ENCODE data around the gene CPXM1.
"Not testable (repeated sequence)": the region's sequence is repeated elsewhere in the genome, so short reads cannot be mapped to it uniquely, and the experiment has no call there.

The CPXM1 gene

DNA sequence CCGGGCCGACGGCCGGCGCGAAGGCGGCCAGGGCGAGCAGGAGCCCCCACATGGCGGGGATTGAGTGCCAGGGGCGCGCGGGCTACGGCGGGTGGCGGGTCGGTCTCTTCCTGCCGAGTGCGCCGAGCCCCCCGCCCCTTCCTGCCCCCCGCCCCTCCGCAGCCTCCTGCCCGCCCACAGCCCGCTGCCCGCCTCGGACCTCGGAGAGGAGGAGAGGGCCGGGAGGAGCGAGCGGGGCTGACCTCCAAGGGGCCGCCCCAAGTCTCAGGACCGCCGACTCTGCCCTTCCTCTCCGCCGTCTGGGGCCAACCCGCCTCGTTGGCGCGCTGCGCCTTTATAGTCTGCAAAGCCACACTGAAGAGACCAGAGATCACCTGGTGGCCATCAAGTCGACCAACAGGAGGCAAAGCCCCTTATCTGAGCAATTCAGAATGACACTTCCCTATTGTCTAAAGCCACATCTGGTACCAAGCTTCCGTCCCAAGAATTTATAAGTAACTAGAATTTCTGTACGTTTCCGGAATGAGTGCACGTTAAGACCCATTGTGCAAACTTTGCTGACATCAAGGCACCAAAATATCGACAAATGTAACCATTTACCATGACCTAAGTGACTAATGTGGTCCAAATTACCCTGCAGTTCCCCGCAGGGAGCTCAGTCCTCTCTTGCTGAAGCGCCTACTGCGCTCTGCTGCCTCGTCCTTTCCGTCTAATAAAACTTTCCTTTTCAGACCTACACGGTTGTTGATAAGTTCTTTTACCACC is at the start of gene CPXM1:
TSS of gene CPXM1 (minus strand) at position 107 of the 765 bp plus-strand sequence. CDS start at position 52, 55 bp downstream.
- DNase-seq (ENCODE audit: low read depth in 2 of 2), result no peak

DNA sequence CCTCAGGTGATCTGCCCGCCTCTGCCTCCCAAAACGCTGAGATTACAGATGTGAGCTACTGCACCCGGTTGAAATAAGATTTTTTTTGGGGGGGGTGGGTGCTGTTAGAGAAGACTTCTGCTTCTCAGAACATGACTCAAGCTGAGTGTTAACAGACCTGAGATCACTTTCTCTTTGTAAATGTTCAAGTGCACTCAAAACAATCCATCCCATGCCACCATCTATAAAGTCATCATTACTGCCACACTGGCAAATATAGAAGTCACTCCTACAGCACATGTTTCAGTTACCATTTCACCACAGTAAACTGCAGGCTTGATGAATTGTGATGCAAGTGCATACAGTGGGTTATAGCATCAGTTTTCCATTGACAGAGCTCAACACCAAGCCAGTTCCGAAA is 49.1 kb upstream of the CPXM1 start:
- no peak for DNase-seq (ENCODE audit: low read depth in 2 of 2)

DNA sequence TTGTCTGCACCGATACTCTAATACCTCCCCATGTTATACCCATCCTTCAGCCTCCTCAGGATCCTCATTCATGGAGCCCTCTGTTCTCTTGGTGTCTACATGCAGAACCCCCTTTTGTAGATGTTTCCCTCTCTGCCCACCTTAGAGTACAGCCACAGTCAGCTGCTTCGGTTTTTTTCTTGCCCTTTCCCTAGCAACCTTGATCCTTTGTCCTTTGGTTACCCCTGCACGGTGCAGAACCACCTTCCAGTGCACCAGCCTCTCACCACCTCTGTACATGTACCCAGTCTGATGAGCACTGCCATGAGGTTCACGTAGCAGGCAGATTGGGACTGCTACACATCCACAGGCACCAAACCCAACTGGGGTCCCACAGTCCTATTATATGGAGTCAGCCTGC is 47.4 kb upstream of the CPXM1 start:
- DNase-seq (ENCODE audit: low read depth in 2 of 2), result no peak

GRCh38 chr20:2846698-2847097 is 46.3 kb upstream of the CPXM1 start:
- no peak for DNase-seq (ENCODE audit: low read depth in 2 of 2)

DNA sequence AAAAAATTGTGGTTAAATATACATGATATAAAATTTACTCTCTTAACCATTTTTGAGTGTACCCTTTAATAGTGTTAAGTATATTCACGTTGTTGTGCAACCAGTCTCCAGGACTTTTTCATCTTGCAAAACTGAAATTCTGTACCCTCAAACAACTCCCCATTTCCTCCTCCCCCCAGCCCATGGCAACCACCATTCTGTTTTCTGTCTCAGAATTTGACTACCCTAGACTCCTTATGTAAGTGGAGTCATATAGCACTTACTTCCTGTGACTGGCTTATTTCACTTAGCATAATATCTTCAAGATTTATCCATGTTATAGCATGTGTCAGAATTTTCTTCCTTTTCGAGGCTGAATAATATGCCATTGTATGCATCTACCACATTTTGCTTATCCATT is 45.2 kb upstream of the CPXM1 start:
- no peak for DNase-seq (ENCODE audit: low read depth in 2 of 2)

GRCh38 chr20:2840967-2841531 is 40.6 kb upstream of the CPXM1 start:
- peak in 1 of 2 donors; percentile 18 for DNase-seq (ENCODE audit: low read depth in 2 of 2)

DNA sequence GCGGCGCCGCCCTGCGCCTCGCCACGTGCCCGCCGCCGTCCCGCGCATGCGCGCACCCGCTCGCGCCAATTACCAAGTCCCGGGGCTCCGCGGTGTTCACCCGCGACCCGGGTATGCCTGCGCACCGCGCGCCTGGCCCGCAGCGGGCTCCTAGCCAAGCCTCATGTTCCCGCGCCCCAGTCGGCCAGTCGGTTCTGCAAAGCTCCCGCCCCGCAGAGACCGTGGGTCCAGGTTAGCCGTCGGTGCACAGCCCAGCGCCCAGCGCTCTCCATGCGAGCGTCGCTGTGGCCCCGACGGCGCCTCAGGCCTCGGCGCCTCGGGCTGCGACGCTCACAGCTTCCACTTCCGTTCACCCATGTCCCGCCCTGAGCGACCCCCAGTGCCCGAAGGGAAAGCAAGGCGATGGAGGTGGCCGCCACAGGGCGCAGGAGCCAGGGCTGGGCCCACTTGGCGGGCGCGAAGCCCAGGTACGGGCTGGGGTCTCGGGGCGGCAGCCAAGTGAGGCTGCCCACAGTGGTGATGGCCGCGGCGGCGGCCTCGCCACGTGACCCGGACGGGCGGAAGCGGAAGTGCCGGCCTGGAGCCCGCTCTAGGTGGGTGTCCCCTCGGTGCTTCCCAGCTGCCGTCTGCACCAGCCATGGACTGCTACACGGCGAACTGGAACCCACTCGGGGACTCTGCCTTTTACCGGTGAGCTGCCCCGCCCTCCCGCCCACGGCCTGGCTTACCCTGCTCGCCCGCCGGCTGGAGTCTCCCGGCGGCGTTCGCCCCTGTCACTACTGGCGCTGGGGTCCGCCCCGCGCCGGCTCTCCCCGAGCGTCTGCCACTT is 39.9 kb upstream of the CPXM1 start, which contains the start of the genes PCED1A and VPS16:
TSS of gene PCED1A (minus strand) at position 518 of the 829 bp plus-strand sequence. CDS start 743 bp downstream, outside the sequence.
TSS of gene VPS16 (plus strand) at position 608 of the 829 bp plus-strand sequence. CDS start at position 638, 30 bp downstream.
- DNase-seq (ENCODE audit: low read depth in 2 of 2), result peak; percentile 81 to 87

GRCh38 chr20:2839732-2840137 is 39.3 kb upstream of the CPXM1 start:
- DNase-seq (ENCODE audit: low read depth in 2 of 2), result no peak

DNA sequence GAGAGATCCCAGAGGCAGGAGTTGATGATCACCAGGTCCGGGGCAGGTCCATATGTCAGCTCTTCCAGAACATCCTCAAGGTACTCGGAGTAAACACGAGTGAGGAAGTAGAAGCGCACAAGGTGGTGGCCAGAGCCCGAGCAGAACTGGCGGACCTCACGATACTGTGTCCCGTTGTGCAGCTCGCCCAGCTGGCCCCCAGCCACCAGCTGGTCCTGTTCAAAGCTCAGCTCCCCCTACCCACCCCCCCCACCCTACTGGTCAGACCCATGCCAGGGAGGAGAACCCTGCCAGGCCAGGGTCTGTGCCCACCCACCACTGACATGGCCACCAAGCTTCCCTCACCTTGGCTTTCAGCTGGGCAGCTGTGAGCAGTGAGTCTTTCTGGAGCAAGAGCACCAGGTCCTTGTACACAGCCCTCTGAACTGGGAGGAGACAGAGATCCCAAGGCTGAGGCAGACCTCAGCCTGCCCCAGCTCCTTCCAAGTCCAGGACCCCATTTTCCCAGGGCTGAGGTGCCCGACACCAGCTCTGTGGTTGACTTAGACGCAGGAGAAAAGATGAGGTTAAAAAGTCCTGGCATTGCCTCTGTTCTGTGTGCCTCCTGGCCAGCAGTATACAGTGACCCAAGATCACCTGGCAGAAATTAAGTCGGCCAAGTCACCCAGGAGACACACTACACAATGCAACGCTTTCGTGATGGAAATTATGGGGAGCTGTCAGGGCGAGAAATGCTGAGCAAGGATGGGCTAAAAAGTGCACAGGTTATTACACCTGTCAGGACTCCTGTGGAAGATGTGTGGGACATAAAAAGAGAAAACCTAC is 38.6 kb upstream of the CPXM1 start:
- DNase-seq (ENCODE audit: low read depth in 2 of 2), result no peak

DNA sequence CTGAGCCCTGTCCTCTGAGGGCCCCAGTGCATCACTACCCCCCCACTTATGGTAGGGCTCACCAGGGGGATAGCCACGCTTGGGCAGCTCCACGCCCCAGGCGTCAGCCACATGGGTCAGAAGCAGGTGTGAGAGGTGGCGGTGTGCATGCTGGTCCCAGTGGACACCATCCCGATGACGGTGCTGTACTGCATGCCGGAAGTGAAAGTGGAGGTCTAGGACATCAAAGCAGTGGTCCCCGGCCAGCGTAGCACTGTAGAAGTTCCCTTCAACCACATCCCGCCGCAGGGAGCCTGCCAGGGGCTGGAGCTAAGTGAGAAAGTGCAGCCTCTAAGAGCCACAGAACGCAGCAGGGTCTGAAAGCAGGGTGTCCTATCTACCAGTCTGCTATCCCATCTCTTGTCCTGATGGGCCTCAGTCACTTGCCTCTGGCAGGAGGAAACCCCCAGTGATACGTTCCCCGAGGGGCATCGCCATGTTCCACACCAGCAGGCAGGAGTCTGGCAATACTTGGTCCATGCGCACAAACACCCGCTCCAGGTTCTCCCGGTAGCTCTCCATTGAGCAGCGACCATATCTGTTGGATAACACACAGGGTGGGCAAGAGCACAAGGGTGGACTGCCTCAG is 37.9 kb upstream of the CPXM1 start:
- no peak for DNase-seq (ENCODE audit: low read depth in 2 of 2)

- no peak for DNase-seq (ENCODE audit: low read depth in 2 of 2)
Observed at GRCh38 chr20:2837221-2837960, 37.0 kb upstream of the CPXM1 start.

DNA sequence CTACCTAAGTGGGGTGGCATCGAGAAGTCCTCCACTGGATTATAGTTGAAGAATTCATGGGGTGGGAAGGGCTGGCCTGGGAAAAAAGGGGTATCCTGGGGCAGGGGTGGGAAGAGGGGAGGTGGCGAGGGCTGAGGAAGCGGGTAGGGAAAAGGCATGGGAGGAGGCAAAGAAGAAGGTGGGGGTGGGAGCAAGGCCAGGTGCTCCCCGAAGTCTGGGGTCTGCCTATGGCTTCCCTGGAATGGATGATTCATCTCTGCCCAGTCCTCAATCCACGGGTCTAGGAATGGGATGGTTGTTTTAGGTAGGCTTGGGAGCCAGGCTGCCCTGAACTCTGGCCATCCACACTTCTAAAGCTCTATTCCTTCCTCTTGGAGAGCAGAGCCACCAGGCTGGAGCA is 35.6 kb upstream of the CPXM1 start:
- no peak for DNase-seq (ENCODE audit: low read depth in 2 of 2)

DNA sequence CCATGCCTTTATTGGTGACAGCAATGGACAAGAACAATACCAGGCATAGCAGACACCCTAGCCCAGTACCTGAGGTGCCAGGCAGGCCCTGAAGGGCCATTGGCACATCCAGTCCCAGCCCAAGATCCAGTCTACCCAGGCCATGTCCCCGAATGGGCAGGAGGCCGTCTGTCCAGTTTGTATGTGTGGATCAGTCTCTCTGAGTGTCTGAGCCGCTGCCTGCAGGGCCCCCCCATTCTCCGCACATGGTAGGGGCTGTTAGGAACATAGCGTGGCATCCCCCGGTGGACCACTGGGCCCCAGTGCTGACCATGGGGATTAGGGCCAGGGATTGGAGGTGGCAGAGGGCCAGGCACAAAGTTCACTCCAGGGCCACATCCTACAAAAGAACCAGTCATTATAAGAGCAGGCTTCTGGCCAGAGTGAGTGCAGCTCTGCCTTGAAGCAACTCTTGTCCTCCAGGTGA is 34.9 kb upstream of the CPXM1 start:
- DNase-seq (ENCODE audit: low read depth in 2 of 2), result no peak

DNA sequence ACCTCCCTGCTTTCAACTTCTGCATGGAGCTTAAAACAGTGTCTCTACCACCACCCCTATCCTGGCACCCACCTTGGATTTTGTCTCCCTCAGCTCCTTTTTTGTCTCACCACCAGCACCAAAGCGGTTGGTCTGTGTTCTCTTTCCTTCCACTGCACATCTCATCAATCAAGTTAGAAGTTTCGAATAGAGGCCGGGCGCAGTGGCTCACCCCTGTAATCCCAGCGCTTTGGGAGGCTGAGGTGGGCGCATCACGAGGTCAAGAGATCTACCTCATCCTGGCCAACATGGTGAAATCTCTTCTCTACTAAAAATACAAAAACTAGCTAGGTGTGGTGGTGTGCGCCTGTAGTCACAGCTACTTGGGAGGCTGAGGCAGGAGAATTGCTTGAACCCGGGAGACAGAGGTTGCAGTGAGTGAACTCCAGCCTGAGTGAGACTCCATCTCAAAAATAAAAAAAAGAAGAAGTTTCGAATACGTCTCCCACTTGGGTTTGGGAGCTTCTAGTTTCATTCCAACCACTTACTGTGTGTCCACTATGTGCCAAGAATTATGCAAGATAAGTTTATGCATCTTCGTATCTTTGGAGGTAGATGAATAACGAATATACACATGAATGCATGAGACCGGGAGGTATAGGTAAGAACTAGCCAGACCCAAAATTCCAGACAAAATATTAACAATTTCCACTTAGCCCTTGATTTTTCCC is 34.1 kb upstream of the CPXM1 start:
- no peak for DNase-seq (ENCODE audit: low read depth in 2 of 2)

GRCh38 chr20:2833761-2834160 is 33.3 kb upstream of the CPXM1 start:
- no peak for DNase-seq (ENCODE audit: low read depth in 2 of 2)

GRCh38 chr20:2831206-2831605 is 30.8 kb upstream of the CPXM1 start:
- not testable (repeated sequence) for DNase-seq (ENCODE audit: low read depth in 2 of 2)

GRCh38 chr20:2829376-2829775 is 28.9 kb upstream of the CPXM1 start:
- DNase-seq (ENCODE audit: low read depth in 2 of 2), result no peak

GRCh38 chr20:2826655-2827054 is 26.2 kb upstream of the CPXM1 start:
- no peak for DNase-seq (ENCODE audit: low read depth in 2 of 2)

DNA sequence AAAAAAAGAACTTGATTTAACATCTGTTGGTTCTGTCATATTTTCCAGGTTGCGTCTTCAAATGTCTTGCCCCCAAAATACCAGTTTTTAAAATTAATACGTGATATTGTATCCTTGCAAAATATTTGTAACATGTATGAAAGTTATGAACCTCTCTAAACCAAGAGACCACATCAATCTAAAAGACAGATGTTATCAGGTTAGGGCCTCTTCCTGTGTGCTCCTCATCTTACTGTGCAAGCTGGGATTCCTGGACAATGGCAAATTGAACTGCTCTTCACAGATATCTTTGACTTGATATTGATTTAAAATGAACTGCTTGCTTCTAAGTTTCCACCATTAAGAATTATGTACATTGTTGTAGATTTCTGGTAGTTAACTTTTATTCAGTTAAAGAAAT is 25.3 kb upstream of the CPXM1 start:
- no peak for DNase-seq (ENCODE audit: low read depth in 2 of 2)

GRCh38 chr20:2822073-2822472 is 21.6 kb upstream of the CPXM1 start:
- DNase-seq (ENCODE audit: low read depth in 2 of 2), result no peak

Measured in stimulated activated CD4-positive, alpha-beta T cell treated with anti-CD3 and anti-CD28 coated beads, Interleukin-15, amount 100 ng/mL, for 48 hours (primary cell).